ENCODE results near the gene MRPL17. TPM values are rescaled to one million over a fixed set of nuclear protein-coding genes. Genes with fewer than 3 reads are reported as not detected.

Gene MRPL17
- total RNA-seq, 1 experiment from 2014 or later = 67.3 TPM

GRCh38 chr11:6654281-6655019, 28.7 kb downstream of the MRPL17 start:
- Histone ChIP-seq H4K20me1 (ENCODE audit: insufficient read depth, low read depth, low read length) (no peaks in the 10 kb centered on the region), H3K4me2 (ENCODE audit: low read depth, low read length, poor library complexity, severe bottlenecking) (no peak overlapping the region), H3K79me2 (ENCODE audit: low read length) (no peaks in the 10 kb centered on the region), H3K9ac (ENCODE audit: low read length) (no peak overlapping the region), H2AFZ (ENCODE audit: low read length) (no peak overlapping the region), H3K4me1 (ENCODE audit: low read length) (no peaks in the 10 kb centered on the region), H3K36me3 (ENCODE audit: insufficient read depth, low read length) (no peaks in the 10 kb centered on the region), H3K9me2 (replicated peaks; ENCODE audit: insufficient read depth, low read length) (no peaks in the 10 kb centered on the region), H3K27ac (ENCODE audit: low read length) (no peak overlapping the region), H3K27me3 (ENCODE audit: low read length) (no peaks in the 10 kb centered on the region), H3K4me3 (ENCODE audit: low read length) (no peak overlapping the region), H3K9me3 (ENCODE audit: low read length) (no peaks in the 10 kb centered on the region)
- DNase-seq = no peak

- no peaks in the 10 kb centered on the region for H4K20me1 ChIP-seq (ENCODE audit: insufficient read depth, low read depth, low read length)
- H3K4me2 ChIP-seq (ENCODE audit: low read depth, low read length, poor library complexity, severe bottlenecking) = no peak overlapping the region
- H3K79me2 ChIP-seq (ENCODE audit: low read length) = no peaks in the 10 kb centered on the region
- no peak for DNase-seq
- H3K9ac ChIP-seq (ENCODE audit: low read length) = no peak overlapping the region
- no peak overlapping the region for H3K27ac ChIP-seq (ENCODE audit: low read length)
- no peak overlapping the region for H3K4me3 ChIP-seq (ENCODE audit: low read length)
- no peaks in the 10 kb centered on the region for H3K36me3 ChIP-seq (ENCODE audit: insufficient read depth, low read length)
- no peaks in the 10 kb centered on the region for H3K4me1 ChIP-seq (ENCODE audit: low read length)
- no peak overlapping the region for H2AFZ ChIP-seq (ENCODE audit: low read length)
- no peaks in the 10 kb centered on the region for H3K9me2 ChIP-seq (replicated peaks; ENCODE audit: insufficient read depth, low read length)
- no peaks in the 10 kb centered on the region for H3K9me3 ChIP-seq (ENCODE audit: low read length)
- no peaks in the 10 kb centered on the region for H3K27me3 ChIP-seq (ENCODE audit: low read length)
These were observed 29.5 kb downstream of the MRPL17 start for GRCh38 chr11:6653656-6654055.

GRCh38 chr11:6653097-6653496, 30.0 kb downstream of the MRPL17 start:
- H3K36me3 ChIP-seq (ENCODE audit: insufficient read depth, low read length) = no peaks in the 10 kb centered on the region
- H3K9me2 ChIP-seq (replicated peaks; ENCODE audit: insufficient read depth, low read length) = no peaks in the 10 kb centered on the region
- no peak overlapping the region for H2AFZ ChIP-seq (ENCODE audit: low read length)
- H3K4me1 ChIP-seq (ENCODE audit: low read length) = no peaks in the 10 kb centered on the region
- H3K4me3 ChIP-seq (ENCODE audit: low read length) = no peak overlapping the region
- H4K20me1 ChIP-seq (ENCODE audit: insufficient read depth, low read depth, low read length) = no peaks in the 10 kb centered on the region
- no peaks in the 10 kb centered on the region for H3K27me3 ChIP-seq (ENCODE audit: low read length)
- no peak overlapping the region for H3K4me2 ChIP-seq (ENCODE audit: low read depth, low read length, poor library complexity, severe bottlenecking)
- H3K27ac ChIP-seq (ENCODE audit: low read length) = no peak overlapping the region
- no peaks in the 10 kb centered on the region for H3K9me3 ChIP-seq (ENCODE audit: low read length)
- no peaks in the 10 kb centered on the region for H3K79me2 ChIP-seq (ENCODE audit: low read length)
- DNase-seq = no peak
- no peak overlapping the region for H3K9ac ChIP-seq (ENCODE audit: low read length)

GRCh38 chr11:6652182-6652581, 31.0 kb downstream of the MRPL17 start:
- H2AFZ ChIP-seq (ENCODE audit: low read length) = no peak overlapping the region
- no peaks in the 10 kb centered on the region for H3K9me3 ChIP-seq (ENCODE audit: low read length)
- H3K27ac ChIP-seq (ENCODE audit: low read length) = no peak overlapping the region
- H3K9me2 ChIP-seq (replicated peaks; ENCODE audit: insufficient read depth, low read length) = no peaks in the 10 kb centered on the region
- H3K79me2 ChIP-seq (ENCODE audit: low read length) = no peaks in the 10 kb centered on the region
- no peaks in the 10 kb centered on the region for H3K36me3 ChIP-seq (ENCODE audit: insufficient read depth, low read length)
- H4K20me1 ChIP-seq (ENCODE audit: insufficient read depth, low read depth, low read length) = no peaks in the 10 kb centered on the region
- H3K4me1 ChIP-seq (ENCODE audit: low read length) = peaks cover 2% of the 10 kb centered on the region
- H3K9ac ChIP-seq (ENCODE audit: low read length) = no peak overlapping the region
- no peak overlapping the region for H3K4me2 ChIP-seq (ENCODE audit: low read depth, low read length, poor library complexity, severe bottlenecking)
- H3K4me3 ChIP-seq (ENCODE audit: low read length) = no peak overlapping the region
- no peaks in the 10 kb centered on the region for H3K27me3 ChIP-seq (ENCODE audit: low read length)
- no peak for DNase-seq

- H4K20me1 ChIP-seq (ENCODE audit: insufficient read depth, low read depth, low read length) = no peaks in the 10 kb centered on the region
These were observed 32.2 kb downstream of the MRPL17 start for GRCh38 chr11:6650980-6651379.

GRCh38 chr11:6650104-6650503, 33.0 kb downstream of the MRPL17 start:
- Histone ChIP-seq H3K79me2 (ENCODE audit: low read length) (no peaks in the 10 kb centered on the region), H3K27ac (ENCODE audit: low read length) (no peak overlapping the region)

More at GRCh38 chr11:6650980-6651379, 32.2 kb downstream of the MRPL17 start:
- Histone ChIP-seq H3K79me2 (ENCODE audit: low read length) (no peaks in the 10 kb centered on the region), H3K4me1 (ENCODE audit: low read length) (peaks cover 12% of the 10 kb centered on the region), H3K36me3 (ENCODE audit: insufficient read depth, low read length) (no peaks in the 10 kb centered on the region), H3K27ac (ENCODE audit: low read length) (no peak overlapping the region), H3K9me3 (ENCODE audit: low read length) (no peaks in the 10 kb centered on the region), H3K9ac (ENCODE audit: low read length) (no peak overlapping the region), H3K4me2 (ENCODE audit: low read depth, low read length, poor library complexity, severe bottlenecking) (no peak overlapping the region), H3K27me3 (ENCODE audit: low read length) (no peaks in the 10 kb centered on the region), H3K9me2 (replicated peaks; ENCODE audit: insufficient read depth, low read length) (no peaks in the 10 kb centered on the region), H3K4me3 (ENCODE audit: low read length) (no peak overlapping the region), H2AFZ (ENCODE audit: low read length) (no peak overlapping the region)
- DNase-seq = no peak

GRCh38 chr11:6648501-6648900, 34.6 kb downstream of the MRPL17 start:
- DNase-seq = no peak
- no peaks in the 10 kb centered on the region for H3K27me3 ChIP-seq (ENCODE audit: low read length)
- no peaks in the 10 kb centered on the region for H3K9me2 ChIP-seq (replicated peaks; ENCODE audit: insufficient read depth, low read length)
- no peaks in the 10 kb centered on the region for H3K9me3 ChIP-seq (ENCODE audit: low read length)
- H2AFZ ChIP-seq (ENCODE audit: low read length) = no peak overlapping the region
- H3K9ac ChIP-seq (ENCODE audit: low read length) = no peak overlapping the region
- no peak overlapping the region for H3K4me3 ChIP-seq (ENCODE audit: low read length)
- H4K20me1 ChIP-seq (ENCODE audit: insufficient read depth, low read depth, low read length) = no peaks in the 10 kb centered on the region
- no peaks in the 10 kb centered on the region for H3K79me2 ChIP-seq (ENCODE audit: low read length)
- no peaks in the 10 kb centered on the region for H3K36me3 ChIP-seq (ENCODE audit: insufficient read depth, low read length)
- H3K4me1 ChIP-seq (ENCODE audit: low read length) = peaks cover 12% of the 10 kb centered on the region
- H3K27ac ChIP-seq (ENCODE audit: low read length) = no peak overlapping the region
- no peak overlapping the region for H3K4me2 ChIP-seq (ENCODE audit: low read depth, low read length, poor library complexity, severe bottlenecking)

More at GRCh38 chr11:6650104-6650503, 33.0 kb downstream of the MRPL17 start:
- no peaks in the 10 kb centered on the region for H3K9me2 ChIP-seq (replicated peaks; ENCODE audit: insufficient read depth, low read length)
- H3K9me3 ChIP-seq (ENCODE audit: low read length) = no peaks in the 10 kb centered on the region
- no peaks in the 10 kb centered on the region for H3K36me3 ChIP-seq (ENCODE audit: insufficient read depth, low read length)
- no peaks in the 10 kb centered on the region for H4K20me1 ChIP-seq (ENCODE audit: insufficient read depth, low read depth, low read length)
- no peak overlapping the region for H2AFZ ChIP-seq (ENCODE audit: low read length)
- no peak for DNase-seq
- peaks cover 12% of the 10 kb centered on the region for H3K4me1 ChIP-seq (ENCODE audit: low read length)
- H3K4me3 ChIP-seq (ENCODE audit: low read length) = no peak overlapping the region
- H3K4me2 ChIP-seq (ENCODE audit: low read depth, low read length, poor library complexity, severe bottlenecking) = no peak overlapping the region
- H3K9ac ChIP-seq (ENCODE audit: low read length) = no peak overlapping the region
- no peaks in the 10 kb centered on the region for H3K27me3 ChIP-seq (ENCODE audit: low read length)

GRCh38 chr11:6647836-6648235, 35.3 kb downstream of the MRPL17 start:
- H3K4me2 ChIP-seq (ENCODE audit: low read depth, low read length, poor library complexity, severe bottlenecking) = no peak overlapping the region
- no peak for DNase-seq
- H3K27ac ChIP-seq (ENCODE audit: low read length) = no peak overlapping the region
- no peaks in the 10 kb centered on the region for H3K27me3 ChIP-seq (ENCODE audit: low read length)
- no peak overlapping the region for H3K4me3 ChIP-seq (ENCODE audit: low read length)
- no peaks in the 10 kb centered on the region for H3K9me3 ChIP-seq (ENCODE audit: low read length)
- H4K20me1 ChIP-seq (ENCODE audit: insufficient read depth, low read depth, low read length) = no peaks in the 10 kb centered on the region
- H3K9me2 ChIP-seq (replicated peaks; ENCODE audit: insufficient read depth, low read length) = no peaks in the 10 kb centered on the region
- no peak overlapping the region for H3K9ac ChIP-seq (ENCODE audit: low read length)
- no peak overlapping the region for H2AFZ ChIP-seq (ENCODE audit: low read length)
- H3K79me2 ChIP-seq (ENCODE audit: low read length) = no peaks in the 10 kb centered on the region
- H3K4me1 ChIP-seq (ENCODE audit: low read length) = peaks cover 12% of the 10 kb centered on the region
- H3K36me3 ChIP-seq (ENCODE audit: insufficient read depth, low read length) = no peaks in the 10 kb centered on the region
